Astrocyte of the spinal cord (primary cell): ENCODE measurements around the gene CEP68.

Experiments used
- DNase-seq: peaks from one replicate; pipeline ENCODE4 v3.0.0; 2011; ENCODE audit warnings: low read depth, low spot score
- H3K4me3 ChIP-seq: 2 replicates; pipeline ENCODE4 v1.5.1; 2011; ENCODE audit warnings: low read depth, mild to moderate bottlenecking, low read length, moderate library complexity
- CTCF ChIP-seq: IDR thresholded peaks from 2 replicates; pipeline ENCODE4 v1.5.1; 2012; ENCODE audit warnings: low read depth, mild to moderate bottlenecking, low read length, inconsistent platforms
- in situ Hi-C: cut with HindIII; loops from 2 replicates; pipeline ENCODE4 v1.10.0; 2017; ENCODE audit warnings: low sequenced_read_pairs

The CEP68 gene

GRCh38 chr2:65024149-65024829 is 31.9 kb upstream of the CEP68 start:
- no peak for TF ChIP-seq CTCF
- DNase-seq, result peak; percentile 86
- H3K4me3 ChIP-seq, result no peak overlapping the region
- in situ Hi-C loops, result no loop called here

- DNase-seq, result no peak
- in situ Hi-C loops, result no loop called here
- TF ChIP-seq CTCF, result no peak
- no peak overlapping the region for H3K4me3 ChIP-seq
Observed at GRCh38 chr2:65025453-65026123, 30.6 kb upstream of the CEP68 start.

- H3K4me3 ChIP-seq, result no peak overlapping the region
- no peak for DNase-seq
- in situ Hi-C loops, result no loop called here
- no peak for TF ChIP-seq CTCF
Observed at GRCh38 chr2:65026154-65026553, 30.1 kb upstream of the CEP68 start.

- in situ Hi-C loops, result no loop called here
- DNase-seq, result no peak
- TF ChIP-seq CTCF, result no peak
- H3K4me3 ChIP-seq, result no peak overlapping the region
Observed at GRCh38 chr2:65026704-65027464, 29.3 kb upstream of the CEP68 start.

- DNase-seq, result no peak
- no peak overlapping the region for H3K4me3 ChIP-seq
- TF ChIP-seq CTCF, result no peak
- in situ Hi-C loops, result no loop called here
Observed at GRCh38 chr2:65027616-65028244, 28.5 kb upstream of the CEP68 start.
